GM18951 (cell line): Measurements from ENCODE around the gene THBD.

Experiments used
- POLR2A ChIP-seq: IDR thresholded peaks from 4 replicates; pipeline ENCODE4 v1.6.1; 2011; ENCODE audit warnings: mild to moderate bottlenecking; ENCODE audit not compliant: insufficient read length, insufficient read depth; ENCODE audit errors: extremely low read depth
- in situ Hi-C: fragments of 300-500 bp; cut with MboI; formaldehyde crosslinking; loops from one replicate; pipeline ENCODE4 v1.12.0; 2022; ENCODE audit warnings: low sequenced_read_pairs, mixed read lengths, inconsistent platforms; ENCODE audit not compliant: unreplicated experiment

THBD gene

DNA sequence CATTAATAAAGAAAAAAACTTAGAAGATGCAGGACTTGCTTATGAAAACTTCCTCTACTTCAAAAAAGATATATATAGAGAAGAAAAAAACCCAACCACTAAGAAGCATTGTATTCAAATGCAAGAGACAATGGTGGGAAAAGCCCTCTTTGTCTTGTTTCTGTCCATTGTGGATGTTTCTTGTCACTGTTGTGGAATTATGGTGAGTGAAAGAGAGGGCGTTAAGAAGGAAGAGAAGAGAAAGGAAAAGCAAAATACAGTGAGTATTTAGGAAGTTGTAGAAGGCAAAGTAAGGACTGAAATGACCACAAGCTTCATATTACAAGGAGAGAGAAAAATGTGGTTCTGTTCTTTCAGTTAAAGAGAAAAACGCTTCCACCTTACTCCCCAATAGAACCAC lies 14.1 kb upstream of the THBD start:
- in situ Hi-C loops, result no loop called here
- no peak for TF ChIP-seq POLR2A

DNA sequence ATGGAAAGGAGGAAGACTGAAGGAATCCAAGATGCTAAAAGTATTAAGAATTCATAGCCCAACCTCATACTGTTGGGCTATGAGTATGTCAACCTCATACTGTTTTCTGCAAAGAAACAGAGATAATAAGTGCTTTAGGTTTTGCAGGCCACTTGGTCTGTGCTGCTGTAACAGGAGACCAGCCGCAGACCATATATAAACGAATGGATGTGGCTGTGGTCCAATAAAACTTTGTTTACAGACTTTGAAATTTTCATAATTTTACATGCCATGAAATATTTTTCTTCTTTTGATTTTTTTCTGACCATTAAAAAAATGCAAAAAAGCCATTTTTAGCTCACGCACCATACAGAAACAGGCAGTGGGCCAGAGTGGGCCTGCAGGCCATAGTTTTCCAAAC lies 13.7 kb upstream of the THBD start:
- in situ Hi-C loops, result no loop called here
- TF ChIP-seq POLR2A, result no peak

DNA sequence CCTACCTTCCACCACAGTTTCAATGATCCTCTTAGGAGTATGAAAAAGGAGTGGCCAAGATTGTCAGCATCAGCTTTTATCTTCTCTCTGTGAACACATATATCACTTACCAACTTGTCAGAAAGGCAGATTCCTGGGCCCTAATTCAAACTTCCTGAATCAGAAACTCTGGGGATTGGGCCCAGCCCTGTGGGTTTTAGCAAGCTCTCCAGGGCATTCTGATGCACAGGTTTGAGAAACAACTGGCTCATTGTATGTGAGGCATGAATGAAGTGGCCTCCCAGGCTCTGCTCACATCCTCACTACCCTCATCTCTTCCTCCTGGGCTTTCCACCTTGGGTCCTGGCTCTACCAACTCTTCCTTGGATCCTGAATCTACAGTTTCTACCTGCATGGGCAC lies 13.2 kb upstream of the THBD start:
- in situ Hi-C loops, result no loop called here
- TF ChIP-seq POLR2A, result no peak

DNA sequence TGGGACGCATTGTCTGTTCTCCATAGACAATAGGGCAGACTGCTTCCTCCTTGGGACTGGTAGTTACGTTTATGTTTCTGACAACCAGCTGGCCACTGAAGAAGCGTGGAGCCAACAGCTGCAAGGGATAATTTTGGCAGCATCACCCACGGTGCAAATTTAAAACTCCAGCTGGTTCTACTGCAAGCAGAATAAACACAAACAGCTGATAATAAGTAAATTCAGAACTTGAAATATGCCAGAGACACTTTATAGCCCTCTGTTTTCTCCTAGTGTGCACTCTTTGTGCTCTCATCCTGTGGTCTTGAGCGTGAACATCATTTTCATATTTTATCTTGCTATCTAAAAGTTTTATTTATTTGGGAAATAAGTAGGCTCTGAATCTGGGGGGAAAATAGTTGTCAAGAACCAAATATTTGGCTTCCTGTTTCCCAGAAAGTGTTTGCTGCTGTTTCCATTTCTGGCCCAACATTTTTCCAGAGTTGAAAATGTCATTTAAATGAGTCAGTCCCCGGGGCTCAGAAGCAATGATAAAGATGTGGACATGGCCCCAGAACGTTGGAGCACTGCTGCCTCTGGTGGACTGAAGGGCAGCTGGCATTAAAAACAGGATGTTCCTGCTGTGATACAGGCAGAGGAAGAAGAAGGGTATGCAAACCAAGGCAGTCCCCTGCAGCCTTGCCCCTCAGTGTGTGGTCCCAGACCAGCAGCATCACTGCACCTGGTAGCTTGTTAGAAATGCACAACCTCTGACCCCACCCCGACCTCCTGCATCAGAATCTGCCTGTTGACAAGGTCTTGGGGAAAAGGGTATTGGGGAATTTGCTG lies 12.5 kb upstream of the THBD start:
- in situ Hi-C loops, result no loop called here
- TF ChIP-seq POLR2A, result no peak

DNA sequence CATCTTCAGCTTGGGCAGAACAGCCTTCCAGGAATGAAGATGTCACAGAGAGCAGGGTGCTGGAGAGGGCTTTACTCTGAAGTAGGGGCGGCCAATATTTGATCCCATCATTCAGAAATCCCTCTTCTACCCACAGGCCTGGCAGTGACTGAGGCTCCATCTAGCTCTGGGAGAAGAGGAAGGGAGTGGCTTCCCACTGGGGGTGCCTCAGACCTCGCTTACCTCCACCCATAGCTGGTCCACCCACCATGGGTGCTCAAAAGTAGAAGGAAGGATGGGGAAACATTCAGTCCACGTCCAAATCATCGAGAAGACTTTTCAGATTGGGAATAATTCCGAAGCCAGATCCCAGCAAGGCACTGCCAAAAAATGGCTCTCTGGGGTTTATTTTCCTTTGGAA lies 11.8 kb upstream of the THBD start:
- in situ Hi-C loops, result no loop called here
- TF ChIP-seq POLR2A, result no peak

DNA sequence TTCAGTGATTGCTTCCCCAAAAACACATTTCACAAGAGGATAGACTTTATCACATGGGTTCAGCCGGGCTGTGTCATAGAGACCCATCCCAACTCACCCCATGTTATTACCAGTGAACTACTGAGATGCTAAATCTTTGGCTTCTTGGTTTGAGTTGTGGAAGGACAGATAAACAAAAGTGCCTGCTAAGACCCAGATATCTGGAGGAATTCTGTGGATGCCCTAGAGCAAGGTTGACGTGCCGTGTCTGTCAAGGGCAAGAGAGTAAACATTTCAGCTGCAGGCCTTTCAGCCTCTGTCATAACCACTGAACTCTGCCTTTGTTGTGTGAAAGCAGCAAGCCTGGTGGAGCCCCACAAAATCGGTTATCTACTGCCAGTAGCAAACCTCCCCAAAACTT lies 11.2 kb upstream of the THBD start:
- no peak for TF ChIP-seq POLR2A
- in situ Hi-C loops, result no loop called here

DNA sequence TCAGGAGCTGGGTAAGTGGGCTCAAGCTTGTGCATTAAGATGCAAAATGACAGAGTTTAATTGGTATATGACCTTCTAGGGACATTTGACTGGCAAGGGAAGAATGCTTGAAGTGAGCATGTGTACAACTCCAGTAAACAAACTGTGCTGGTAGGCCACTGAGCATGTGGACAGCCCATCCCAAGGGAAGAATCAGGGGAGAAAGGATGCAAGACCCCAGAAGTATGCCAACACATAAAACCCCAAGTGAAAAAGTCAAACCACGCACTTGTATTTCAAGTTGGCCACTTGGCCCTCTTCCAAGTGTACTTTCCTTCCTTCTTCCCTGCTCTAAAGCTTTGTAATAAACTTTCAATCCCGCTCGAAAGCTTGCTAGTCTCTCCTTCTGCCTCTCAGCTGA lies 10.4 kb upstream of the THBD start:
- no peak for TF ChIP-seq POLR2A

DNA sequence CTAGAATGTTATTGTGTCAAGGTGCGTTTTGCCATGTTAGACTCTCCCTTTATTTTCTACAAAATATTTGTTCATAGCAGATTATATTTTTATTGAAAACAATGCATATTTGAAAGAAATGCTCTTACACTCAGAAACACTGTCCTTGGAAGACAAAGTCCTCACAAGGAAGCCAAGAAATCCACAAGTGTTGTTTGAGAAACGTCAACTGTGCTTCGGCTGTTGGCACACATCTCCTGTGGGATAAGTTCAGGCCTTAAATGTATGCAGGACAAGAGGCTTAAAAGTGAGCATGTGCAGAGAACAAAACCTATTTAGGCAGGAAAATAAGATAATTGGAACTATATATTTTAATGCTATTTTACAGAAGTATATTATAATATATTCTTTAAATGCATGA lies 9.5 kb upstream of the THBD start:
- TF ChIP-seq POLR2A, result no peak
- in situ Hi-C loops, result no loop called here

More for the DNA sequence above, 10.4 kb upstream of the THBD start:
- in situ Hi-C loops, result no loop called here

DNA sequence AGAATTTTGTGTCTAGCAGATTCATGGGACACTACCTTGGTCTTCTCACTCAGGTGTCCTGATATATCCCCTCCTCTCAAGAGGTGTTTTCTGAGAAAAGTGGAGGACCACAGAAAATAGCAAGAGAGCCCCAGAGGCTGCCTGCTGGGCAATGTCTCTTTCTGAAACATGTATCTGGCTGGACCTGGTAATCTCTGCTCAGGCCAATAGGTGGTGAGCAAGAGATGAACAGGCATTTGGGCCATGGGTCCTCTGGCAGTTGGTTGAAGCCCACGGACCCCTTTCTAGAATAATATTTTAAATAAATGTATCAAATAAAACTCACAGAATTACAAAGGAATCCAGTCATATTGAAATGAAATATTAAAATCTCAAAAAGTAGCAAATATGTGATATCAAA lies 8.8 kb upstream of the THBD start:
- in situ Hi-C loops, result no loop called here
- no peak for TF ChIP-seq POLR2A

DNA sequence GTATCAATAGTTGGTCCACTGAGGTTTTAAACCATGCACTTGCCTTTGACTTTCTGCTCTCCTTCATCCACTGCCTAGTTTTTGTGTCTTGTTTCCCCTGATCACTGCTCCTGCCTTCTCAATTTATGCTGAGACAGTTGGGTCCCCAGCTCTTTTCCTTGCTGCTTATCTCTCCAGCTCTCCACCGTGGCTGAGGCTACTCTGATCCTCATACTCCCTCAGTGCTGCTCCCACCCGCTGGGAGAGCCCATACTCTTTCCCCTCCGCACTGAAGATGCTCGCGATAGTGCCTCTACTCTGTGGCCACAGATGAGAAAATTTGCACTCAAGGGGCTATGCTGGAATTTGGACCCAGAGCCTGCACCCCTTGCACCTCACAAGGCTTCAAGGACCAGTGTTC lies 3.4 kb upstream of the THBD start:
- no peak for TF ChIP-seq POLR2A

DNA sequence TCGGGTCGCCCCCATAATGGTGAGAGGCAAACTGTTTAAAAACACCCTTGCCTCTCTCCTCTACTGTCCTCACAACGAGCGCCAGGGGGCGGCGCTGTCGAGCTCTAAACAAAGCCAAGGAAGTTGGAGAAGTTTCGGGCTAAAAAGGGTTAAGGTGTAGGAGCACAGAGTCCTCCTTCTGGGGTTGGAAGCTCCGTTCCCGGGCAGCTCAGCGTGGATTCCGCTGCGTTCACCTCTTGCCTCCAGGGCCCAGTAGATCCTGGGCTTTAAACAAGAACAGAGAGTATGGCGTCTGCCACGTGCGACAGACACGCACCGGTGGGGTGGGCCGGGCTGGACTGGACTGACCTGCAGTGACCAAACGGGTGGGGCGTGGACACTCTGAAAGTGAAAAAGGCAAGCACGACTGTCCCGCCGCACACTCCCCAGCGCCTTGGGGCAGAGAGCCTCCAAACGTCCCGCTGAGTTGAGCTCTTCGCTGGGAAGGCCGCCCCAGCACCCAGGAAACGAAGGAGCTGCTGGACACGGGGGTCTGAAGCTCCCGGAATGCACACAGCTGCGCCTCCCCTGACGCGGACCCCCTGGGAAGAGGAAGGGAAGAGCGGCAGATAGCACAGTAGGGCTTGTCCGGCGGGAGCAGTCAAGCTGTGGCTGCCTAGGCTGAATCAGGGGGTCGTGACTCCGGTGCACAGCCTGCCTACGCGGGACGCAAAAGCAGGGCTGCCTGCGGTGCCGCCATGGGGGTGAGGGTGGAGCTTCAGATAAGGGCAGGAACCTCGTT lies 1.6 kb upstream of the THBD start:
- in situ Hi-C loops, result no loop called here
- TF ChIP-seq POLR2A, result no peak

More for the DNA sequence above, 3.4 kb upstream of the THBD start:
- in situ Hi-C loops, result no loop called here

DNA sequence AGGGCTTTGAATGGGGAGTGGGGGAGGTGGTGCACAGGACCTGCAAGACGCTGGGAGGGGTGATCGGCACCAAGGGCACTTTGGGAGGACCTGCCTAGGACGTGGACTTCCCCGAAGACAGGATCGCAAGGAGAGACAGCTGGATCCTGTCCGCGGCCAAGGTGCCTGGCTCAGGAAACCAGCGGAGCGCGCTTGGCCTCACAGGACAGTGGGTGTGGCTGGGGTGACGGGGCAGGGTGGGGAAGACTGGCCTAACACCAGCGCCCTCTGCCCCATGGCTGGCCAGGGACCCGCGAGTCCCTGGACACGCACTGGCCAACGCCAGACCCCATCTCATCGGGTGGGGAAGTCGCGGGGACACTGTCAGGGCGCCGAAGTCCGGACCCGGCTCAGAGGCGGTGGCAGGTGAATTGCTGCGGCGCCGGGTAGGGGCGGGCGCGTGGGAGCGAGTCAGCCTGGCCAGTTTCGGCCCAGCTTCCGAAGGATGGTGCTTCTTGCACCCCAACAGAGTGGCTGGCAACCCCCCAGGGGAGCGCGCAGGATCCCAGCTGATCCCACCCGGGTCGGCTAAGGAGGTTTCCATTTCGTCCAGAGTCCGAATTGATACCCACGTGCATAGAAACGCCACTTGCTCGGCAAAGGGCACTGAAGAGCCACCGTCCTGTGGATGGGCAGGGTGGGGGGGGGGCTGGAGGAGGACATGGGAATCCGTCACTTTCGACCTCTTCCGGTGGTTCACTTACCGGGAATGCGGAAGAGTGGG lies 785 bp upstream of the THBD start:
- TF ChIP-seq POLR2A, result no peak
- in situ Hi-C loops, result no loop called here
